SKM-1 (cell line): ENCODE results near the gene RTL10.
A peak's percentile ranks its signal among the peaks of the same experiment; 100 is the strongest.
"Not testable (repeated sequence)": the region's sequence is repeated elsewhere in the genome, so short reads cannot be mapped to it uniquely, and the experiment has no call there.

Experiments used
- DNase-seq: peaks from one replicate; lab custom pipeline; 2025; ENCODE audit not compliant: unreplicated experiment; lab: John Stamatoyannopoulos, UW

RTL10 gene

DNA sequence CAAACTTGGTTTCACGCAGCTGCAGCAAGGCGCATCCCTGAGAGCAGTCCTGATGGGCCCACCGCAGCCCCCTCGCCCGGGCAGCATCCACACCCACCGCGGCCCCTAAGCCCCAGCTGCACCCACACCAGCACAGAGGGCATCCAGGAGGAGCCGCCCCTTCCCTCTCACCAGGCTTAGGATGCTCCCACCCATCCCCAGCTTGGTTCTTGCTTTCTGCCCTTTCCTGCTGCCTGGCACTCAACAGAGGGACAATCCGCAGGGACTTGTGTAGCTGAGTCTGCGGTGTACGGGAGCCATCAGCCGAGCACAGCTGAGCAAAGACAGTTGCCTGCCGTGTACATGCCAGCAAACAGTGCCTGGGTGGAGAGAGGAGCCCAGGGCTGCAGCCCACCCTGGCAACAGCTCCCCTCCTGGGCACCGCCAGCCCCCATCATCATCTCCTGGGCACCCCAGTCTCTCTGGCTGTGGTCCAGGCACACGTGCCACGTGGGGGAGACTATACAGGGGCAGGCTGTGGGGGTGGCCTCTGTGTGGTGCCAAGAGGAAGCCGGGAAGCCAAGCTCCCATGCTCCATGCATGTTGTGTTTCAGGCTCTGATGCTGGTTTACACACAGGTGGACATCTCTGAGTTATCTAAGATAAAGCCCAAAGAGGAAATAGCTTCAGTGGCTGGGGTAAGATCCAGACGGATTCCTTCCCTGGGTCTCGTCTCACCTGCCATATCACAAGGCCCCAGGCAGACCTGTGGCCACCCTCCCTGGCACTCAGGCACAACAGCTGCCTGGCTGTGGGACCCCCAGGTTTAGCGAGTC lies 36.0 kb upstream of the RTL10 start:
- DNase-seq = no peak

DNA sequence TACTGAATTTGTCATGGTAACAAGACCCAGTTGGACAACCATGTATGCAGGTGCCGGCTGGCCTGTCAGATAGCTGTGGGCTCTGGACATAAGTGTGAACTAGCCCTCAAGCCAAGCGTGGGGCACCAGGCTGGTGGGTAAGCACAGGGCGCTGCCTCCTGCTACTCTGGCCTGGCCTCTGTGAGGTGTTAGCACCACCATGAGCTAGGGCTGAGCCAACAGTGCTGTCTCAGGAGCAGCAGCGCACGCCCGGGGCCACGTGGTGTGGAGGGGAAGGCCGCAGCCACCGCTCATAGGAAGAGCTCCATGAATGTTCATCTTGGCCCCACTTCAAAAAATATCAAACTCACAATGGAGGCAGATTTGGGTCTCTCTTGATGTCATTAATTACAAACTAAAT lies 35.3 kb upstream of the RTL10 start:
- DNase-seq = no peak

GRCh38 chr22:19888131-19888746 lies 33.6 kb upstream of the RTL10 start:
- DNase-seq = no peak

- no peak for DNase-seq
These were observed 32.7 kb upstream of the RTL10 start for GRCh38 chr22:19887256-19887985.

DNA sequence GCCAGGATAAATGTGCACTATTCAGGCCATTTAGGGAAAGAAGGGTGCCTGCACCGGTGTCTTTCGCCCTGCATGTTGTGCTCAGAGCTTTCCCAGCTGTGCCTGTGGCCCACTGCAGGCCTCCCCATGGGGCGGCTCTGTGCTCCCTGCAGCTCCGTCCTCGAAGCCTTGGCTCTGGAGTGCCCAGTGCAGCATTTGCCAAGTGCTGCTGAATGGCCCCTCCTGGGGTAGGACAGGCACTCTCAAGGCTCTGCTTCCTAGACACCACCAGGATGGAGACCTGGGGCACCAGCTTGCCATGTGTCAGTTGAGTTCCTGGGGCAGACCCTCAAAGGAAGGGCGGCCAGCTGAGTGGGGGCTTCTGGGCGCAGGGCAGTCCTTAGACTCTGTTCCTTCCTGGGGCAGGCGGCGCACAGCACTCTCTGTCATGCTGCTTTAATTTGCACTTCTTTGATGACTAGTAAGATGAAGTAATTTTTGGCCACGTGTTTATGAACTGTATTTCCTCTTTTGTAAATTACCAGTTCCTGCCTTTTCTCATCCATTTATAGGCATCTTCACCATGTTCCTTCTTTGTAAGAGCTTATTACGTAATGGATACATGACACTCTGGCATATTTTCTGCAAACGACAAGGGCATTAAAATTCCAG lies 32.1 kb upstream of the RTL10 start:
- DNase-seq = peak; percentile 98

GRCh38 chr22:19885841-19886592 lies 31.3 kb upstream of the RTL10 start:
- DNase-seq = no peak

- DNase-seq = no peak
These were observed 30.5 kb upstream of the RTL10 start for GRCh38 chr22:19884954-19885751.

DNA sequence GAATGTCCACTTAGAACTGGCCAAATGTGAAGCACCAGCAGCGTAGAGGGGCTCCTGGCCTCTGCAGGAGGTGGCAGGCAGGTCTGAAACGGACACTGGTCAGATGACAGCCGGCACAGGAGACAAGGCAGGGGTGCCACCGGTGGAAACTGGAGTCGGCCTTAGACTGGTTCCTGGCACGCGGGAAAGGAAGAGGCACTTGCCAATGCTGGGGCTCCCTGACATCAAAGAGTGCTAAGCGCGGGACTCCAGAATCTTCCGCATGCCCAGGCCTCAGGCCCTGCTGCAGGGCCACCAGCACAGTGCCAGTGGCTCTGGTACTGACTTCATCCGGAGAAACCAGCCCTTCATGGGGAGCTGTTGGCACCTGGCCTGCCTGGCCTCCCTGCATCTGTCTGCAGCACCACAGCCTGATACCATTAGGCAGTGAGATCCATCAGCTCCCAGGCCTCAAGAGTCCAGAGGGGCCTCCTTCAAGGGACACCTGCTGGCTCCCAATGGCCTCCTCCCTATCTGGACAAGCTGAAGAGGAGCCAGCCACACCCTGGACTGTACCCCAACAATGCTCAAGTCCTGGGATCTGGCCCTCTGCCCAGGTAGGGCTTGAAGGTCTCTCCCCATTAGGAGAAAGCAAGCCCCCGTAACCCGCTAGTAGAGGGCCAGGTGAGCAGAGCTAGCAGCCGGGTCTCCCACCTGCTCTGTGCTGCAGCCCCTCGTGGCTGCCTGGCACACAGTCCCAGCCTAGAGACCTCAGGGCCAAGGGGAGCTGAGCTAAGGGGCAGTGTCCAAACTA lies 29.7 kb upstream of the RTL10 start:
- no peak for DNase-seq

DNA sequence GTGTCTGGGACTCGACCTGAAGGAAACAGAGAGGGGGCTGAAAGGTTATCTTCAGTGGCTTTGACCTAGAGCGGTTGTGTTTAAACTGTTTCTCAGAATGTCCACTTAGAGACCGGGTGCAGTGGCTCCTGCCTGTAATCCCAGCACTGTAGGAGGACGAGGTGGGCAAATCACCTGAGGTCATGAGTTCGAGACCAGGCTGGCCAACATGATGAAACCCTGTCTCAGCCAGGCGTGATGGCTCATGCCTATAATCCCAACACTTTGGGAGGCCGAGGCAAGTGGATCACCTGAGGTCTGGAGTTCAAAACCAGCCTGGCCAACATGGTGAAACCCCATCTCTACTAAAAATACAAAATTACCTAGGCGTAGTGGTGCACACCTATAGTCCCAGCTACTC lies 28.8 kb upstream of the RTL10 start:
- not testable (repeated sequence) for DNase-seq

- no peak for DNase-seq
These were observed 28.0 kb upstream of the RTL10 start for GRCh38 chr22:19882446-19883381.

DNA sequence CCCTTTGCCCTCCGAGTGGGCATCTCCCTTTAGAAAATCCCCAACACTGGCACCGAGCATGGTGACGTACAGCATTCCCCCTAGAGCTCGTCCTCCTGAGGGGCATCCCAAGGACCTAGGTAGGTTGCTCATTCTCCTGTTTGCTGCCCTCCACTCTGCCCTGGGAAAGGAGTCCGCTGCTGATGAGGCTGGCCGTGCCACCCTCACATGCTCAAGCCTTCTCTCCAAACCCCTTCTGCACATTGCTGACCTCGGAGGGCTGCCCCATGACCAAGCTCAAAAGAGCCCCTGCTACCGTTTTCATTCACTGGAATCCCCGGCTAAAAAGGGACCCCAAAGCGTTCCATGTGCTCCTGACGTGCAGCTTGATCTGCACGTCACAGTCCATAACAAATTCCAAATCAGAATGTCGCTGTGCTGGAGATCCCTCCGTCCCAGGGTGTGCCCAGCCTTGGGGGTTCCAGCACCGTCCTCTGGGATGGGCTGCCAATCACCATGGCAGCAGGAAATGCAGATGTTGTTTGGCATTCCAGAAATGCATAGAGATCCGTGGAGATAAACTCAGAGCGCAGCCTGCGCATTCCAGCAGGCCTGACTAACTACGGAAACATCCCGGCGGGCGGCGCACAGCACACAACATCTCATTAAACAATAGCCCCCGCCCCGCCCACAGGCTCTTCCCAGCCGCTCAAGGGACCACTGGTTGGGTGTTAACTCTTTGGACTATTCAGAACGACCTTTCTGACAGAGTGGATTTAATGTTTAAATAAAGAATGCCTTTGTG lies 26.3 kb upstream of the RTL10 start:
- DNase-seq = no peak

DNA sequence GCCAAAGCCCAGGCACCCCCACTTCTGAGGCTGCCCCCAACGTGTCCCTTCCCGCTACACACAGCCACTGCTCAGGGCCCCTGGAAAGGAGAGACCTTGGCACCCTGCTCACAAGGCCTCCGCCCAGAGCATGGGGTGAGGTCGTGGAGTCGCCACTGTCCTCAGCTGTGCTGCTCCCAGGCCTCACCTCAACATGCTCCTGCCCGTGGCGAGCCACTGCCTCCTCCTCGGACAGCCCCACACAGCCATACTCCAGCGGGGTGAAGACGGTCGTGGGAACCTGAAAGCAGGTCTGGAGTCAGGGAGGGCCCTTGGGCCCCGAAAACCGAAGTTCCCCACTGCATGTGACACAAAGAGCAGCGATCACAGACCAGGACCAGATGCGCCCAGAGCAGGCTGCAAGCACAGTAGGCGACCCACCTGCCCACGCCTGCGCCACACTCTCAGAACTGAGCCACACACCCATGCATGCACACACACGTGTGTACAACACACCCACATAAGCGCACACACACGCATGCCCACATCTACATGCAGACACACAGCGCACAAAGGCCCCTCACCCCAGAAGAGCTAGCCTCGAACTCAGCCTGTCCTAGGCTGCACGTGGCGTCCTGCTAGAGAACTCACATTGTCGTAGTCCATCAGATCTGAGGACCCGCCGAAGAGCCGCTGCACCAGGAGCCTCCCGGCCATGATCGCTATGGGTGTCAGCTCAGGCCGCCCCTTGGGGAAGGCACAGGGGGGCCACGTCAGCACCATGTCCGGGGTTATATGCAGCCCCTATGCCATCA lies 25.5 kb upstream of the RTL10 start:
- DNase-seq = no peak

- no peak for DNase-seq
These were observed 24.9 kb upstream of the RTL10 start for GRCh38 chr22:19879643-19879991.

GRCh38 chr22:19879246-19879570 lies 24.5 kb upstream of the RTL10 start:
- DNase-seq = no peak

GRCh38 chr22:19878461-19879245 lies 24.0 kb upstream of the RTL10 start:
- DNase-seq = no peak
